NK-92 (cell line): Measurements from ENCODE around the gene UPP2.

Experiments used
- DNase-seq: peaks from one replicate; lab custom pipeline; 2025; ENCODE audit not compliant: unreplicated experiment; lab: John Stamatoyannopoulos, UW

Gene UPP2

DNA sequence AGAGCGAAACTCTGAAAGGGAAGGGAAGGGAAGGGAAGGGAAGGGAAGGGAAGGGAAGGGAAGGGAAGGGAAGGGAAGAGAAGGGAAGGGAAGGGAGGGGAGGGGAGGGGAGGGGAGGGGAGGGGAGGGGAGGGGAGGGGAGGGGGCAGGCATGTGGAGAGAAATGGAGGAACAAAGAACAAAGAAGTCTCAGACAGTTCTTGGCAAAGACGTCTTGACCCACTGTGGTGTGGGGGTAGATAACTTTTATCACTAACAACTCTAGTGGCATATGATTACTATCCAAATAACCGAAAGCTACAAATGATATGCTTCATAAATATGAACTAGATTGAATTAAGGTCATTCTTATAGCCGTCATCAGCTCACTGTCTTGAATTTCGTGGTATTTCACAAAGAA is 3.2 kb downstream of the UPP2 start:
- no peak for DNase-seq

DNA sequence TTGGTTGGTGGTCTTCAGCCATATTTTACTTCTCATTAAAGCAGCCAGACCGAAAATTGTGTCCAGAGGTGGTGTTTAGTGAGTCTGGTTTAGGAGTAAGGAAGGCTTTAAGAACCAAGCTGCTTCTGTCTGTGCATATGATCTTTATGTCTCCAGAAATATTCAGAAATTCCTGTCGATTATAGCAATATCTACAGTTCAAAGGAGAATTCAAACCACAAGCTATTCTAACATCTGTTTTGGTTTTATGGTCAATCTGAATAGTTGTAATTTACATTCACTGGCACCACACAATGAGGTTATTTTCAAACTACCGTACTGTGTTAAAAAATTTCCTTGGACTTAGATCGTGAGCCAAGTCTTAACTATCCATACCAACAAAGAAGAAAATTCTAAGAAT is 11.3 kb downstream of the UPP2 start:
- no peak for DNase-seq

- no peak for DNase-seq
Observed at GRCh38 chr2:158113741-158114295, 12.1 kb downstream of the UPP2 start.

DNA sequence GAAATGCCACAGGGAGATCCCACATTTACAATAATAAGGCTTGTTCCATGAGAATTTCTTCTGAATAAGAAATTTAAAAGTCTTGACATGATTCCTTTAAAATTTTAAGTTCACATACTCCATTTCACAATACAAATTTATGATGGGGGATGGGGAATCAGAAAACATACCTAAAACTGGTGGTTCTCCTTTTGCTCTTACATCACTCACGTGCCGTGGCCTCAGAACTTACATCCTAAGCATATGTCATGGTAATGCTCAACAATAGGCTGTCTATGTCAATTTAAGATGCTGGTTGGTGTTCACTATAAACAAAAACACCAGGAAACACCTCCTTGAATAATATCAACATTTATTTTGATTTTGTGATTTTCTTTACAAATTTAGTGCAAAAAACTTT is 12.8 kb downstream of the UPP2 start:
- no peak for DNase-seq

GRCh38 chr2:158115202-158115767 is 13.6 kb downstream of the UPP2 start:
- DNase-seq, result no peak

- no peak for DNase-seq
Observed at GRCh38 chr2:158116936-158117335, 15.3 kb downstream of the UPP2 start.

- DNase-seq, result no peak
Observed at GRCh38 chr2:158120102-158120501, 18.4 kb downstream of the UPP2 start.

GRCh38 chr2:158120664-158121641 is 19.3 kb downstream of the UPP2 start:
- no peak for DNase-seq

DNA sequence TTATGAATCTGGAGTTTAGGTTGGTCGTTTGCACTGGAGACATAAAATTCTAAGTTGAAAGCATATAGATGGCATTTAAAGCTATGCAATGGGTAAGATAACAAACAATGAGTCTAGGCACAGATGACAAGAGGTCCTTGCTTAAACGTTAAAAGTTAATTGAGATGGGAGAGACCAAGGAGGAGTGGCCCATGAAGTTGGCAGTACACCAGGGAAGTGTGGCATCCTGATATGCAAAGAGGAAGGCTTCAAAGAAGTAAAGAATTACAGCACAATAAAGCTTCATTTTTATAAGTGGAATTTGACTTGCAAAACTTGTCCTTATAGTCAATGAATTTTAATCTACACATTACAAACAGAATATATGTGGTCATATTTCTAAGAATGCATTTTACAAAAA is 23.2 kb downstream of the UPP2 start:
- DNase-seq, result no peak

DNA sequence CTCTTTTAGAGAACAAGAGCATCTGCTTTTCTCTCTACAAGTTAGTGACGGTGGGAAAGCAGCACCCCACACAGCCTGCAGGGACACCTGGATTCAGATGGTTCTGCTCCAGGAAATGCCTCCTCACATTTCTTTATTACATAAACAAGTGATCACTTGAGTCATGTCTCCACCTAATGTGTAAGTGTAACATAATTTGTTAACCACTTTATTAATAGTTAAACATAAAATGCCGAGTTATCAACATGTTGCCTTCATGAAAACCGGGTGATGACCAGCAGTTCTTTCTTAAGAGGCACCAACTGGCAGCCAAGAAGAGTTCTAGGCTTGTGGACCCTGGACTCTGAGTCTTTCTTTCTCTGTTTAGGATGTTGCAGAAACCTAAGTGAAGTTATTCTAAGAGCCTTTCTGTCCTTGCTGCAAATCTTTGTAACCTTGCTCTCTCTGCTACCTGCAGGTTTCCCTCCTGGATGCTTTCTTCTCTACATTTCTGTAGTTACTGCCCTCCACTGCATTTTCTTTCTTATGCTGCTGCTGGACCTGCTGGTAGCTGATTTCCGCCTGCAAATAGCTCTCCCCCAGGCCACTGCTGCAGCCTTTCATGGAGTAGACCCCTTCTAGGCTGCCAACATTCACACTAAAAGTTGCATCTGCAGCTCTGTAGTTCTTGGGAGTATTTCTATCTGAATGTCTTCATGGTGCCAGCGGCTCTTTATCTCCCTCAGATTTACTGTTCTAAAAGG is 24.3 kb downstream of the UPP2 start:
- DNase-seq, result no peak

DNA sequence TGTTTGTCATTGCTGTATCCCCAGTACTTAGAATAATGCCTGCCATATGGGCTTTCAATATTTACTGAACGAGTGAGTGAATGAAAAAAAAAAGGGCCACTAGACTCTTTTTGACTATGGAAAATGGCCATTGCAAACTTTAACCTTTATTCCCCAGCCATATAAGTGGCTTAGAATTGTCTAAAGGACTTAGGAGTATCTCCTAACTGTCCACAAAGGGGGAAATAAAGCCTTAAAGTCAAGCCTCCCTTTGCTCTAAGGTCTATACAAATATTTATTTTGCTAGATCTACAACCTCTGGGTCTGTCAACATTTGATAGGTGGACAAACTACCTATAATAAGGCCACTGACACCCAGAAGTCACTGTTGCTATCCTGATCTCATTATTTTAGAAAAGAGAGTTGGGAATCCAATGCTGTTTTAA is 25.7 kb downstream of the UPP2 start:
- no peak for DNase-seq

DNA sequence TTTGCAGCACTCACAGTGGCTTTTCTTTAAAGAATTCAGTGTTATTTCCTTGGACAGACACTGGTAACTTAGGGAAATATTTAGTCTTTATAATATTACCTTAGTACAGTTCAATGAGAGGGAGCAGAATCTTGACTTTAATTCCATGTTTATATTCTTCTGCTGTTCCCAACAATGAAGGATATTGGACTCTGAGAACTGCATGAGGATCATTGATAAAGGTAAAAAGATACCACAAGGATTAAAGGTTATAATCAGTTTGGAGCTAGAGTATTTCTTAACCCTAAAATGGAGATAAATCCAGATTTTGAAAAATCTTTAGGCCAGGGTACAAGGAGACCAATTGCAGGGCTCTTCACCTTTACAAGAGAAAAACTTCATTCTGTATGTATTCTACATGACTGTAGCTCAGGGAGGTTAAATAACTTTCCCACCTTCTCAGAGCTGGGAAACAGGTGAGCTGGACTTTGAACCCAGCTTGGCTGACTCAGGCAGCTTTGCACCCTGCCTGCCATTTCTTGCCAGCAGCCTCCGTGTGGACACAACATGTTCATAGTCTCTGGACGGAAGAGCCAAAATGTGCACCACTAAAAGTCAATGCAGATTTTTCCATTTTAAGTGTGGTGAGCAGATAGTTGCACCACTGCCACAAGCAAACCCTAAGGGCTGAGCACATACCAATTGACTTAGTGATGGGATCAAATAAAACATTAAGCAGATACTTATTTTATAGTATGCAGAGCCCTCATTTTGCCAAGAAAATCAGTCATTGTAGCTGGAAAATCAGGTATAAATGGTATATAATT is 26.7 kb downstream of the UPP2 start:
- no peak for DNase-seq

DNA sequence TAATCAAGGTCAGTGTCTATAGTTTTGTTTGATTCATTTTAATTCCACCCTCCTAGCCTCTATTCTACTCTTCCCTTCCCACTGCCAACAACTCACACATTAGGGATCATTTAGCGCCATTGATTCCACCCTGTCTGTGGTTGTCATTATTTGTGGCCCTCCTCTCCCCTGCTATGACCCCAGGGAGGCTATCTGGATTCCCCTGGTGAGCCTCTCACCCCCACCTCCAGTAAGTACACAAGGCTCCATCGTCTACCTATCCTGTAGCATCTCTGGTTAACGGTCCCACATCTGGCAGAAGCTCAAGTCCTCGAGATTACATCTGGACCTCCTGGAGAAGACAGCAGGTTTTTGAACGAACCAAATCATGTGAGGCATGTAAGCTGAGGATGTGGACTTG is 27.4 kb downstream of the UPP2 start:
- DNase-seq, result no peak

DNA sequence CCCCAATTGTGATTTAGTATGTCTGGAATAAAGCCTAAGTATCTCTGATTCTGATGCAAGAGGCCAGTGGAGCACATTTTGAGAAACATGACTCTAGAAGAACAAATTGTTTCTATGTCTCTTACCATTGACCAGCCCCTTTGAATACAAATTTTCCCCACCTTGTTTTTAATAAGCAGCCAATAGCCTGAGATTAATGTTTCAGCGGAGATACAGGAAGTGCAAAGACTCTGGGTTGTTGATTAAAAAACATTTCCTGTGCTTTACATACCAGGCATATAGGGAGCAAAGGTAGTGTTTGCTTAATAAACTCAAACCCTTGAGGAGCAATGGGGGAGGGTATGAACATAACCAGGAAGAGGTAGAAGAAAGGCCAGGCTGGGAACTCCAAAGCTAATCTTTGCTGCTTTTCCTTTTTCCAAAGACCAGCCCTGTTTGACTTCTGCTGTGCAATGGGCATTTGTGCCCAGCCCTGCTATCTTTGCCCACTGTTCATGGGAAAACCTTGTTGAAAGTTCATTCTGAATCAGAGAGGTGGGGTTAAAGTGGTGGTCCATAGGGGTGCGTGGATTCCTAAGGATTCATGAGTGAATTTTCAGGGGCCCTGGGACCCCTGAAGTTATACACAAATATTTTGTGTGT is 29.3 kb downstream of the UPP2 start:
- DNase-seq, result no peak

DNA sequence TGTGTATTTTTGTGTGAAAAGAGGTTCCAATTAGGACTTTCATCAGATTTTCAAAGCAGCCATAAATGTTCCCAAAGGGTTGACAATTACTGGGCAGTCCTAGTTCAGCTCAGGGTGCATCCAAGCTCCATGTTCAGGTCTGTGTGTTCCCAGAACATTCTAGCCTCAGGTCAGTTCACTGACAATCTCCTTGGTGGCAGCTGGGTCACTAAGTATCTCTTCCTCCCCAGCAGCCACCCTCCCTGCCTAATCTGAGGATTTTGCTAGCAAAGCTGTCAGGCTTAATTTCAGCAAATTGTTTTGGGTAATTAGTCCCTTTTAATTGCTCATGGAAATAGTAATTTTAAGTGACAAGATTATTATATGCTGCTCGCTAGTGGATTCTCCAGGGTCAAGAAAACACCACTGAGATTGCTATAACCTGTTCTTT is 29.8 kb downstream of the UPP2 start:
- DNase-seq, result no peak

DNA sequence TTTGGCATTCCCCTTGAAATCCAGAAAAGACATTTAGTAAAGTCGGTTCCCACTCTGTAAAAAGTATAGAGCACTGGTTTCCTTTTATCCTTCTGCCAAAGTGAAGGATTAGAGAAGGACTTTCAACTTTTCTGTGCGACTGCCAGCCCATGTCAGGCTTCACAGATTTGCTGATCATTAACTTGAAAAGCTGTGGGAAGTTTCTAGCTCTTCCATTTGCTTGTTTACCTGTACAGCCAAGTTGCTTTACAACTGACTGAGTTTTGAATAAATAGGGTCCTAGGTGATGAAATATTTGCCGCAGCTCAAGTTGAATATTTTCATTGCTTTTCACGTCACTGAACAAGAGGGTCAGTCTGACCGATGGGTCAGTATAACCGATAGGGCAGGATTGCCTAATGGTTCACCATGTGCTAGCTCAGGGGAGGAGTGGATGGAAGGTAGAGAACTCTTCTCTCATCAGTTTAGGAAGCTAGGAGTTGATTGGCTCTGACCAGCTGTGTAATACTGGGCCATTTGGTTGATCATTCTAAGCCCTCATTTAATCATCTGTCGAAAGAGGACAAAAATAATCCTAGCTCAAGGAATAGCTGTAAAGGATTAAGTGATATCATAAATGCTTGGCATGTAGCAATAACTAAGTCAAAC is 30.4 kb downstream of the UPP2 start:
- no peak for DNase-seq

GRCh38 chr2:158134055-158134454 is 32.4 kb downstream of the UPP2 start:
- no peak for DNase-seq

- no peak for DNase-seq
Observed at GRCh38 chr2:158134655-158135054, 33.0 kb downstream of the UPP2 start.

DNA sequence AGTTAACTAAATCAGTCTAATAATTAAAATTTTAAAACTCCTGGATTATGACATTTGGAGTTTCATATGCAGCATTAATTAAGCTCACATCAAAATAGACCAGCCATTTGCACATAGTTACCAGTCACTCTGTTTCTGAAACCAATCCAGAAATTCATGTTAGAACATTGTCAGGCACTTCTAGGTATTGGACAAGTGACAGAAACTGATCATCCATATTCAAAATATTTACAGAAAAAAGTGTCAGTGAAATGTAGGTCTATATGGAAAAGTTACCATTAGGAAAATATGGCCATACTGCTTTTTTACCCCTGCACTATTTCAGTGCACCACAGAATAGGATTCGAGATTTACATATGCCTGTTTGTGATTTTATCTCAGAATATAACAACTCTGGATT is 33.4 kb downstream of the UPP2 start:
- no peak for DNase-seq

DNA sequence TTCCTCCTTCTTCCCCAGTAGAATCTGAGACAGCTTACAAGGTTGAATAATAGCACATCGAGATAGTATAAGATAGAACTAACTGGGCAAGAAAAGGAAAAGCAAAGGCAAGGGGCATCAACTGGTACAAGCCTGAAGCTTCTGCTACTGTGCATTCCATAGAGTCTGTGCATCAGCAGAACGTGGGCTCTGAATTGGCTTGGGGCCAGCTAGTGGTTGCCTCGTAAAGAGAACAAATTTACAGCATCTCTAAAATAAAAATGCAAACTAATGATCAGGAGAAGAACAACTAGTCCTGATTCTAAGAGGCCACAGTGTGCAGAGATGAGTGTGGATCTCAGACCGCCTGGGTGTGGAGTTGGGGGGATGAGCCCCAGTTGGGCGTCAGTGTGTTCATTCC is 36.6 kb downstream of the UPP2 start:
- DNase-seq, result no peak
